GM12878 (cell line): Measurements from ENCODE around the gene GPR176. TPM values are rescaled to one million over a fixed set of nuclear protein-coding genes. Genes with fewer than 3 reads are reported as not detected.

ENCODE experiments used
- ATAC-seq: fragments of 200-7000 bp; cut with Tn5 transposase; 3 replicates; pipeline ENCODE4 v1.9.1; 2020; ENCODE audit warnings: mild to moderate bottlenecking, moderate library complexity
- BruUV-seq: library from RNA; stranded (reverse); fragments of 400-500 nt; replicated peaks from 2 replicates; lab custom pipeline; 2021; lab: Mats Ljungman, UMichigan
- CTCF ChIA-PET: fragments of 300-600 bp; sonication (Branson Sonifier 250); formaldehyde crosslinking; extraction: SDS; loops from one replicate; lab custom pipeline; 2021; ENCODE audit warnings: inconsistent platforms; lab: Yijun Ruan, JAX
- POLR2A ChIA-PET: fragments of 350-600 bp; formaldehyde crosslinking; extraction: SDS; loops from one replicate; lab custom pipeline; 2021; ENCODE audit warnings: inconsistent platforms; lab: Charles Lee
- RAD21 ChIA-PET: fragments of 300-600 bp; sonication (Branson Sonifier 250); formaldehyde crosslinking; loops from one replicate; lab custom pipeline; 2023; ENCODE audit warnings: antibody characterized with exemption; ENCODE audit not compliant: unreplicated experiment; lab: Charles Lee
- SMC1A ChIA-PET: fragments of 300-600 bp; sonication (Branson Sonifier 250); formaldehyde crosslinking; loops from one replicate; lab custom pipeline; 2023; ENCODE audit not compliant: unreplicated experiment, uncharacterized antibody; lab: Charles Lee
- DNase-seq: peaks from one replicate; pipeline ENCODE4 v3.0.0-alpha.2; 2011; ENCODE audit warnings: low read depth, low spot score
- FAIRE-seq: peaks from 3 replicates; lab custom pipeline; 2011; peaks lifted over from hg19 to GRCh38; lab: Jason Lieb, UNC
- H2AFZ ChIP-seq: 2 replicates; pipeline ENCODE4 v1.6.0; 2011; ENCODE audit warnings: low read depth, low read length, control low read depth; ENCODE audit not compliant: control insufficient read depth
- H3K27ac ChIP-seq: 2 replicates; pipeline ENCODE4 v1.5.1; 2011; ENCODE audit warnings: control low read depth; ENCODE audit not compliant: control insufficient read depth, insufficient read depth
- H3K27me3 ChIP-seq, 2 experiments: replicated peaks in 1 of 2; 2 replicates each; pipeline versions ENCODE4 v1.6.0 to v1.6.1; 2011; ENCODE audit warnings: low read length in 1 of 2; ENCODE audit not compliant: control insufficient read depth in 2 of 2, insufficient read depth in 2 of 2
- H3K36me3 ChIP-seq, 2 experiments: 2 replicates each; pipeline ENCODE4 v1.5.1; 2011; ENCODE audit warnings: low read length in 1 of 2; ENCODE audit not compliant: control insufficient read depth in 2 of 2, insufficient read depth in 2 of 2
- H3K4me1 ChIP-seq: 2 replicates; pipeline ENCODE4 v1.6.1; 2011; ENCODE audit warnings: mild to moderate bottlenecking, low read length, moderate library complexity, mixed read lengths; ENCODE audit not compliant: control insufficient read depth, insufficient read depth
- H3K4me2 ChIP-seq: 2 replicates; pipeline ENCODE4 v1.6.0; 2011; ENCODE audit warnings: control low read depth; ENCODE audit not compliant: control insufficient read depth, insufficient read depth
- H3K4me3 ChIP-seq: fragments of 200-600 bp; sonication (generic); 2 replicates; pipeline ENCODE4 v1.5.1; 2016
- H3K79me2 ChIP-seq: 2 replicates; pipeline ENCODE4 v1.6.0; 2011; ENCODE audit warnings: low read length; ENCODE audit not compliant: control insufficient read depth, insufficient read depth
- H3K9ac ChIP-seq: 2 replicates; pipeline ENCODE4 v1.8.0; 2011; ENCODE audit warnings: low read length, control low read depth, mixed read lengths; ENCODE audit not compliant: control insufficient read depth, insufficient read depth
- H3K9me3 ChIP-seq: replicated peaks from 3 replicates; pipeline ENCODE4 v1.5.1; 2011; ENCODE audit warnings: mild to moderate bottlenecking, low read length; ENCODE audit not compliant: control insufficient read depth, insufficient read depth
- H4K20me1 ChIP-seq: 2 replicates; pipeline ENCODE4 v1.6.0; 2011; ENCODE audit not compliant: control insufficient read depth, insufficient read depth
- ASH2L ChIP-seq: fragments of 300-600, 200-600 bp; sonication (generic); IDR thresholded peaks from 2 replicates; pipeline ENCODE4 v1.6.1; 2017; ENCODE audit warnings: low read depth, mild to moderate bottlenecking, borderline replicate concordance
- BACH1 ChIP-seq: fragments of 450-650 bp; IDR thresholded peaks from 2 replicates; pipeline ENCODE4 v1.6.1; 2017; ENCODE audit warnings: mild to moderate bottlenecking, borderline replicate concordance
- BHLHE40 ChIP-seq, 2 experiments: fragments of 450-650 bp in 1 of 2; IDR thresholded peaks; 2 replicates each; pipeline ENCODE4 v1.6.1; 2011 to 2017; ENCODE audit warnings: low read depth in 2 of 2, borderline replicate concordance in 1 of 2, improper control_type of control experiment in 1 of 2, low read length in 1 of 2, mild to moderate bottlenecking in 1 of 2
- CUX1 ChIP-seq: IDR thresholded peaks from 2 replicates; pipeline ENCODE4 v1.6.1; 2012; ENCODE audit warnings: improper control_type of control experiment, low read depth, low read length; ENCODE audit not compliant: insufficient replicate concordance
- EP300 ChIP-seq, 2 experiments: fragments of 150-350 bp in 1 of 2; IDR thresholded peaks; 2 replicates each; pipeline ENCODE4 v1.6.1; 2011 to 2012; ENCODE audit warnings: low read depth in 2 of 2, low read length in 2 of 2, borderline replicate concordance in 1 of 2, improper control_type of control experiment in 1 of 2, inconsistent platforms in 1 of 2; ENCODE audit not compliant: control insufficient read depth in 1 of 2
- FOXM1 ChIP-seq: IDR thresholded peaks from 2 replicates; pipeline ENCODE4 v1.6.1; 2012; ENCODE audit warnings: low read depth, mild to moderate bottlenecking, inconsistent platforms, low read length, moderate library complexity
- JUNB ChIP-seq: IDR thresholded peaks from 2 replicates; pipeline ENCODE4 v1.6.1; 2016; ENCODE audit warnings: antibody characterized with exemption, mild to moderate bottlenecking
- MXI1 ChIP-seq: fragments of 150-350 bp; IDR thresholded peaks from 2 replicates; pipeline ENCODE4 v1.6.1; 2011; ENCODE audit warnings: low read depth, mild to moderate bottlenecking, inconsistent platforms, low read length, improper control_type of control experiment
- PKNOX1 ChIP-seq: fragments of 450-650 bp; IDR thresholded peaks from 2 replicates; pipeline ENCODE4 v1.6.1; 2016; ENCODE audit warnings: mild to moderate bottlenecking
- POLR2AphosphoS2 ChIP-seq: IDR thresholded peaks from 2 replicates; pipeline ENCODE4 v1.6.1; 2011; ENCODE audit warnings: low read depth, mild to moderate bottlenecking, low read length, improper control_type of control experiment, moderate library complexity
- POU2F2 ChIP-seq: IDR thresholded peaks from 3 replicates; pipeline ENCODE4 v1.6.1; 2011; ENCODE audit warnings: low read depth, mild to moderate bottlenecking, low read length, borderline replicate concordance
- RELB ChIP-seq: fragments of 450-650 bp; IDR thresholded peaks from 2 replicates; pipeline ENCODE4 v1.6.1; 2017; ENCODE audit warnings: low read depth, mild to moderate bottlenecking, moderate library complexity
- SRF ChIP-seq, 2 experiments: IDR thresholded peaks; 2 replicates each; pipeline ENCODE4 v1.6.1; 2011; ENCODE audit warnings: low read depth in 2 of 2, low read length in 2 of 2, mild to moderate bottlenecking in 1 of 2, moderate library complexity in 1 of 2
- TAF1 ChIP-seq: IDR thresholded peaks from 2 replicates; pipeline ENCODE4 v1.6.1; 2011; ENCODE audit warnings: mild to moderate bottlenecking, low read depth, low read length, borderline replicate concordance
- TARDBP ChIP-seq: IDR thresholded peaks from 2 replicates; pipeline ENCODE4 v1.6.1; 2016; ENCODE audit warnings: borderline replicate concordance
- TBL1XR1 ChIP-seq: IDR thresholded peaks from 2 replicates; pipeline ENCODE4 v1.6.1; 2012; ENCODE audit warnings: low read depth, low read length, improper control_type of control experiment
- ZNF207 ChIP-seq: fragments of 450-650 bp; IDR thresholded peaks from 2 replicates; pipeline ENCODE4 v1.6.1; 2014; ENCODE audit warnings: antibody characterized with exemption, mild to moderate bottlenecking, borderline replicate concordance
- ZNF274 ChIP-seq: IDR thresholded peaks from one replicate; pipeline ENCODE4 v1.8.0; 2011; ENCODE audit not compliant: insufficient read length, insufficient read depth
- WGBS: methylation state at CpG from one replicate; pipeline ENCODE4 v1.1.6; 2016; ENCODE audit warnings: low lambda C conversion rate; ENCODE audit not compliant: insufficient replicate concordance, insufficient coverage; ENCODE audit errors: missing lambda C conversion rate; 5-methylcytosine and 5-hydroxymethylcytosine counted together
- in situ Hi-C: fragments of 300-500 bp; cut with MboI; formaldehyde crosslinking; loops from 9 replicates; pipeline ENCODE4 v1.14.3; 2018; ENCODE audit warnings: mixed read lengths
- intact Hi-C: fragments of 100-400 bp; cut with micrococcal nuclease; formaldehyde crosslinking; loops from one replicate; pipeline ENCODE4 v1.14.2; 2022; ENCODE audit not compliant: unreplicated experiment
- polyA plus RNA-seq, 11 experiments: library from polyadenylated mRNA; depleted of rRNA in 4 of 11; unstranded in 6 of 11; stranded (reverse) in 5 of 11; fragments of >200 nt; fragmentation: Nextera tagmentation in 4 of 11; fragmentation: Illumina TruSeq in 1 of 11; extraction: Ambion mirVana in 4 of 11; extraction: Trizol in 1 of 11; gene quantifications; 1 replicate in 1 of 11; 2 replicates in 10 of 11; pipeline versions ENCODE4 v1.2.1 to v1.2.3, GENCODE V29; 2011 to 2016; ENCODE audit warnings: inconsistent platforms in 2 of 11, missing spikeins in 2 of 11, low read depth in 1 of 11
- total RNA-seq, 4 experiments: library from RNA; depleted of rRNA in 3 of 4; stranded (reverse); fragments of >200 nt in 3 of 4; fragmentation: Illumina TruSeq in 1 of 4; extraction: Trizol in 1 of 4; gene quantifications; 2 replicates each; pipeline versions ENCODE4 v1.2.1 to v1.2.3, GENCODE V29; 2013 to 2021

The GPR176 gene
- total and polyA plus RNA-seq, 10 of the 15 experiments (the other 5 are each of a cell fraction or from before 2014, with no cell fraction given), result 0.02 to 0.33 (median 0.16) TPM; not detected in 4

- ChIA-PET RAD21 (no interaction called here), POLR2A (no interaction called here), SMC1A (no interaction called here), CTCF (no interaction called here)
- Histone ChIP-seq H3K4me2 (no peak overlapping the region), H3K36me3 (no peaks in the 10 kb centered on the region), H3K27ac (no peak overlapping the region), H3K27me3 (peaks cover 0 to 1% of the 10 kb centered on the region in 2 experiments; a peak in 1 of 4 replicates), H3K9ac (no peak overlapping the region), H3K4me3 (no peak overlapping the region), H3K79me2 (no peaks in the 10 kb centered on the region), H3K4me1 (no peaks in the 10 kb centered on the region), H2AFZ (no peak overlapping the region), H4K20me1 (no peaks in the 10 kb centered on the region), H3K9me3 (no peaks in the 10 kb centered on the region)
- no TSS peak for BruUV-seq
- DNase-seq, result no peak
- no peak for FAIRE-seq
- ATAC-seq, result no peak
- in situ Hi-C loops, result no loop called here
- 48% methylated on average over 5 of the region's 5 CpGs for WGBS
- intact Hi-C loops, result no loop called here
- TF ChIP-seq ZNF274 (no peak), EP300 (IDR thresholded peaks at IDR 0.05; ENCODE audit: borderline replicate concordance in 1 of 2, control insufficient read depth in 1 of 2, low read depth in 2 of 2, low read length in 2 of 2) (no peak), MXI1 (no peak), ZNF207 (no peak), TAF1 (no peak), TBL1XR1 (no peak), TARDBP (no peak), POU2F2 (no peak), JUNB (no peak), ASH2L (no peak), BACH1 (no peak), RELB (no peak), CUX1 (no peak), SRF (IDR thresholded peaks at IDR 0.05; ENCODE audit: low read depth in 2 of 2, low read length in 2 of 2) (no peak), POLR2AphosphoS2 (no peak), FOXM1 (no peak), PKNOX1 (no peak), BHLHE40 (IDR thresholded peaks at IDR 0.05; ENCODE audit: borderline replicate concordance in 1 of 2, low read depth in 2 of 2, low read length in 1 of 2) (no peak)
Observed at GRCh38 chr15:39909007-39909406, 11.1 kb downstream of the GPR176 start.
